HepG2 (cell line): ENCODE results near the gene GRIK2. TPM values are rescaled to one million over a fixed set of nuclear protein-coding genes. Genes with fewer than 3 reads are reported as not detected.

Source experiments
- ATAC-seq: fragments of 200-7000 bp; cut with Tn5 transposase; 3 replicates; pipeline ENCODE4 v1.9.1; 2020; ENCODE audit warnings: mild to moderate bottlenecking, moderate library complexity
- BruUV-seq: library from RNA; stranded (reverse); fragments of 400-500 nt; replicated peaks from 2 replicates; lab custom pipeline; 2021; lab: Mats Ljungman, UMichigan
- CTCF ChIA-PET: fragments of 300-600 bp; formaldehyde crosslinking; extraction: SDS; loops from one replicate; lab custom pipeline; 2021; ENCODE audit warnings: low total read pairs, inconsistent platforms, low intra/inter-chr PET ratio; lab: Yijun Ruan, JAX
- POLR2A ChIA-PET: fragments of 350-600 bp; sonication (Branson Sonifier 250); formaldehyde crosslinking; loops from one replicate; lab custom pipeline; 2020; ENCODE audit warnings: antibody characterized with exemption, inconsistent platforms; lab: Yijun Ruan, JAX
- DNase-seq: peaks from one replicate; pipeline ENCODE4 v3.0.0-alpha.2; 2015; ENCODE audit warnings: low spot score
- FAIRE-seq: peaks from 3 replicates; lab custom pipeline; 2011; peaks lifted over from hg19 to GRCh38; lab: Jason Lieb, UNC
- H2AFZ ChIP-seq: one replicate; pipeline ENCODE4 v1.6.1; 2011; ENCODE audit warnings: low read length, inconsistent platforms
- H3K27ac ChIP-seq: fragments of 300-600 bp; 3 replicates; pipeline ENCODE4 v1.8.0; 2011; ENCODE audit warnings: mixed run types, mild to moderate bottlenecking, mixed read lengths, low read length, inconsistent platforms; ENCODE audit not compliant: insufficient read depth; ENCODE audit errors: extremely low read length
- H3K27me3 ChIP-seq, 2 experiments: fragments of 200-600 bp in 1 of 2; 2 replicates in 1 of 2; 3 replicates in 1 of 2; pipeline versions ENCODE4 v1.6.0 to v1.8.0; 2011; ENCODE audit warnings: low read length in 2 of 2, mild to moderate bottlenecking in 2 of 2, moderate library complexity in 2 of 2, inconsistent platforms in 1 of 2; ENCODE audit not compliant: insufficient read depth in 2 of 2, control insufficient read depth in 1 of 2
- H3K36me3 ChIP-seq, 2 experiments: fragments of 200-600 bp in 1 of 2; replicated peaks in 1 of 2; 2 replicates in 1 of 2; 3 replicates in 1 of 2; pipeline versions ENCODE4 v1.5.1 to v1.8.0; 2011; ENCODE audit warnings: low read length in 2 of 2, inconsistent platforms in 1 of 2; ENCODE audit not compliant: insufficient read depth in 2 of 2, control insufficient read depth in 1 of 2
- H3K4me1 ChIP-seq: 2 replicates; pipeline ENCODE4 v1.5.1; 2012; ENCODE audit warnings: low read length, inconsistent platforms; ENCODE audit not compliant: insufficient read depth
- H3K4me2 ChIP-seq: 2 replicates; pipeline ENCODE4 v1.6.0; 2011; ENCODE audit warnings: low read depth, low read length, inconsistent platforms
- H3K4me3 ChIP-seq, 3 experiments: fragments of 200-600 bp in 1 of 3; sonication (generic), shearing (Covaris generic) in 1 of 3; replicated peaks in 1 of 3; 2 replicates each; pipeline ENCODE4 v1.5.1; 2011 to 2016; ENCODE audit warnings: low read length in 3 of 3, inconsistent platforms in 2 of 3, low read depth in 2 of 3, mild to moderate bottlenecking in 2 of 3, control low read depth in 1 of 3, mixed read lengths in 1 of 3; ENCODE audit not compliant: insufficient read depth in 1 of 3
- H3K79me2 ChIP-seq: one replicate; pipeline ENCODE4 v1.6.1; 2011; ENCODE audit warnings: low read length, inconsistent platforms; ENCODE audit not compliant: insufficient read depth
- H3K9ac ChIP-seq: 2 replicates; pipeline ENCODE4 v1.6.0; 2011; ENCODE audit warnings: mild to moderate bottlenecking, low read depth, low read length, inconsistent platforms; ENCODE audit not compliant: insufficient read depth
- H3K9me3 ChIP-seq: 2 replicates; pipeline ENCODE4 v1.5.1; 2012; ENCODE audit warnings: mild to moderate bottlenecking, low read length
- H4K20me1 ChIP-seq: 2 replicates; pipeline ENCODE4 v1.6.0; 2011; ENCODE audit warnings: inconsistent platforms, mild to moderate bottlenecking, low read length, moderate library complexity; ENCODE audit not compliant: insufficient read depth
- ATF6 ChIP-seq: sonication (generic); formaldehyde crosslinking; conservative IDR thresholded peaks from 2 replicates; pipeline ENCODE4 v1.4.0; 2020; ENCODE audit warnings: missing genetic modification reagents
- MIXL1 ChIP-seq: IDR thresholded peaks from 2 replicates; pipeline ENCODE4 v1.6.1; 2016
- MNT ChIP-seq: fragments of 450-650 bp; IDR thresholded peaks from 2 replicates; pipeline ENCODE4 v1.6.1; 2016
- NR2F1 ChIP-seq, 2 experiments: fragments of 450-650 bp in 1 of 2; formaldehyde crosslinking in 1 of 2; IDR thresholded peaks; 2 replicates each; pipeline versions ENCODE4 v1.5.0 to v1.6.1; 2016 to 2020; ENCODE audit warnings: mild to moderate bottlenecking in 1 of 2, missing compliant biosample characterization in 1 of 2, missing genetic modification reagents in 1 of 2, moderate library complexity in 1 of 2
- TEAD2 ChIP-seq: sonication (generic); formaldehyde crosslinking; IDR thresholded peaks from 2 replicates; pipeline ENCODE4 v1.9.0; 2021; ENCODE audit warnings: missing genetic modification reagents
- THAP11 ChIP-seq: IDR thresholded peaks from 2 replicates; pipeline ENCODE4 v1.6.1; 2016; ENCODE audit warnings: missing biosample characterization, missing genetic modification reagents
- ZNF143 ChIP-seq: sonication (generic); formaldehyde crosslinking; IDR thresholded peaks from 2 replicates; pipeline ENCODE4 v1.4.0; 2020; ENCODE audit warnings: missing genetic modification reagents
- ZNF282 ChIP-seq: fragments of 450-650 bp; IDR thresholded peaks from 2 replicates; pipeline ENCODE4 v1.6.1; 2018; ENCODE audit not compliant: partially characterized antibody
- ZNF317 ChIP-seq: sonication (generic); formaldehyde crosslinking; IDR thresholded peaks from 2 replicates; pipeline ENCODE4 v1.5.0; 2020; ENCODE audit warnings: mild to moderate bottlenecking, missing genetic modification reagents
- ZNF343 ChIP-seq: sonication (generic); formaldehyde crosslinking; IDR thresholded peaks from 2 replicates; pipeline ENCODE4 v1.4.0; 2020; ENCODE audit warnings: mild to moderate bottlenecking, missing genetic modification reagents
- ZNF615 ChIP-seq: sonication (generic); formaldehyde crosslinking; IDR thresholded peaks from 2 replicates; pipeline ENCODE4 v1.5.0; 2020; ENCODE audit warnings: mild to moderate bottlenecking, missing genetic modification reagents, borderline replicate concordance
- ZSCAN21 ChIP-seq: sonication (generic); formaldehyde crosslinking; IDR thresholded peaks from 2 replicates; pipeline ENCODE4 v1.8.0; 2022; ENCODE audit warnings: mild to moderate bottlenecking, missing genetic modification reagents, moderate library complexity, borderline replicate concordance
- WGBS: methylation state at CpG from one replicate; pipeline ENCODE4 v1.1.6; 2017; ENCODE audit warnings: low lambda C conversion rate; 5-methylcytosine and 5-hydroxymethylcytosine counted together
- in situ Hi-C: cut with HindIII; loops from 2 replicates; pipeline ENCODE4 v1.10.0; 2017; ENCODE audit warnings: low pct_unique_long_range_greater_than_20kb; ENCODE audit not compliant: extremely low pct_ligation_motif_present
- intact Hi-C: fragments of 100-400 bp; cut with micrococcal nuclease; formaldehyde crosslinking; loops from one replicate; pipeline ENCODE4 v1.10.0; 2022; ENCODE audit not compliant: unreplicated experiment
- polyA plus RNA-seq, 8 experiments: library from polyadenylated mRNA; depleted of rRNA in 3 of 8; stranded (reverse) in 7 of 8; unstranded in 1 of 8; fragments of >200 nt; fragmentation: Illumina TruSeq in 4 of 8; extraction: Trizol in 4 of 8; gene quantifications; 2 replicates each; pipeline versions ENCODE4 v1.2.1 to v1.2.3, GENCODE V29; 2011 to 2016; ENCODE audit warnings: low read depth in 4 of 8, missing spikeins in 1 of 8, mixed read lengths in 1 of 8; ENCODE audit not compliant: insufficient read depth in 1 of 8
- total RNA-seq, 5 experiments: library from RNA; depleted of rRNA; stranded (reverse); fragments of >200 nt; fragmentation: Illumina TruSeq; extraction: Trizol; gene quantifications; 2 replicates each; pipeline ENCODE4 v1.2.3, GENCODE V29; 2016; ENCODE audit warnings: low read depth in 1 of 5
- TF ChIP-seq, protein P1 (sequence below): sonication (generic); formaldehyde crosslinking; IDR thresholded peaks from 2 replicates; pipeline ENCODE4 v1.4.0; 2020; ENCODE audit warnings: missing genetic modification reagents, borderline replicate concordance
- TF ChIP-seq, protein P2 (sequence below): IDR thresholded peaks from 2 replicates; pipeline ENCODE4 v1.6.1; 2016; ENCODE audit warnings: low read depth

The GRIK2 gene
- total and polyA plus RNA-seq, 2 of the 13 experiments (the other 11 are each of a cell fraction or from before 2014, with no cell fraction given), result not detected

GRCh38 chr6:101527467-101527866 is 134.0 kb downstream of the GRIK2 start:
- no TSS peak for BruUV-seq
- no peaks in the 10 kb centered on the region for H3K36me3 ChIP-seq
- no peak overlapping the region for H2AFZ ChIP-seq
- 31% methylated on average over 3 of the region's 3 CpGs for WGBS
- no peak overlapping the region for H3K4me2 ChIP-seq
- CTCF ChIA-PET, result no interaction called here
- no peaks in the 10 kb centered on the region for H3K79me2 ChIP-seq
- POLR2A ChIA-PET, result no interaction called here
- TF ChIP-seq ZSCAN21 (CRISPR knock-in tag) (no peak), THAP11 (CRISPR knock-in tag) (no peak), TEAD2 (CRISPR knock-in tag) (no peak), MNT (no peak), MIXL1 (CRISPR knock-in tag) (no peak), ZNF282 (no peak)
- intact Hi-C loops, result no loop called here
- in situ Hi-C loops, result no loop called here
- FAIRE-seq, result no peak
- no peak overlapping the region for H3K27ac ChIP-seq
- no peak overlapping the region for H3K9ac ChIP-seq
- ATAC-seq, result no peak
- H4K20me1 ChIP-seq, result no peaks in the 10 kb centered on the region
- no peaks in the 10 kb centered on the region for H3K27me3 ChIP-seq
- H3K9me3 ChIP-seq, result no peaks in the 10 kb centered on the region
- no peak for DNase-seq
- H3K4me3 ChIP-seq, result no peak overlapping the region
- no peaks in the 10 kb centered on the region for H3K4me1 ChIP-seq

GRCh38 chr6:101528801-101529200 is 135.3 kb downstream of the GRIK2 start:
- Histone ChIP-seq H3K36me3 (no peaks in the 10 kb centered on the region), H3K9ac (no peak overlapping the region), H3K9me3 (no peaks in the 10 kb centered on the region), H3K27ac (no peak overlapping the region), H3K4me2 (no peak overlapping the region), H3K79me2 (no peaks in the 10 kb centered on the region), H4K20me1 (no peaks in the 10 kb centered on the region), H3K4me1 (no peaks in the 10 kb centered on the region), H3K4me3 (no peak overlapping the region), H3K27me3 (no peaks in the 10 kb centered on the region), H2AFZ (no peak overlapping the region)
- CTCF ChIA-PET, result no interaction called here
- POLR2A ChIA-PET, result no interaction called here
- FAIRE-seq (no peak), DNase-seq (no peak), ATAC-seq (no peak)
- no TSS peak for BruUV-seq
- in situ Hi-C loops (no loop called here), intact Hi-C loops (no loop called here)
- TF ChIP-seq ZNF317 (no peak), NR2F1 (CRISPR knock-in tag; IDR thresholded peaks at IDR 0.05) (no peak), ZNF143 (CRISPR knock-in tag) (no peak), ZNF615 (CRISPR knock-in tag) (no peak), ATF6 (CRISPR knock-in tag) (no peak), ZNF343 (CRISPR knock-in tag) (no peak)
- TF ChIP-seq, protein P1, sequence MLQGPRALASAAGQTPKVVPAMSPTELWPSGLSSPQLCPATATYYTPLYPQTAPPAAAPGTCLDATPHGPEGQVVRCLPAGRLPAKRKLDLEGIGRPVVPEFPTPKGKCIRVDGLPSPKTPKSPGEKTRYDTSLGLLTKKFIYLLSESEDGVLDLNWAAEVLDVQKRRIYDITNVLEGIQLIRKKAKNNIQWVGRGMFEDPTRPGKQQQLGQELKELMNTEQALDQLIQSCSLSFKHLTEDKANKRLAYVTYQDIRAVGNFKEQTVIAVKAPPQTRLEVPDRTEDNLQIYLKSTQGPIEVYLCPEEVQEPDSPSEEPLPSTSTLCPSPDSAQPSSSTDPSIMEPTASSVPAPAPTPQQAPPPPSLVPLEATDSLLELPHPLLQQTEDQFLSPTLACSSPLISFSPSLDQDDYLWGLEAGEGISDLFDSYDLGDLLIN (CRISPR knock-in tag), result no peak
- TF ChIP-seq, protein P2, sequence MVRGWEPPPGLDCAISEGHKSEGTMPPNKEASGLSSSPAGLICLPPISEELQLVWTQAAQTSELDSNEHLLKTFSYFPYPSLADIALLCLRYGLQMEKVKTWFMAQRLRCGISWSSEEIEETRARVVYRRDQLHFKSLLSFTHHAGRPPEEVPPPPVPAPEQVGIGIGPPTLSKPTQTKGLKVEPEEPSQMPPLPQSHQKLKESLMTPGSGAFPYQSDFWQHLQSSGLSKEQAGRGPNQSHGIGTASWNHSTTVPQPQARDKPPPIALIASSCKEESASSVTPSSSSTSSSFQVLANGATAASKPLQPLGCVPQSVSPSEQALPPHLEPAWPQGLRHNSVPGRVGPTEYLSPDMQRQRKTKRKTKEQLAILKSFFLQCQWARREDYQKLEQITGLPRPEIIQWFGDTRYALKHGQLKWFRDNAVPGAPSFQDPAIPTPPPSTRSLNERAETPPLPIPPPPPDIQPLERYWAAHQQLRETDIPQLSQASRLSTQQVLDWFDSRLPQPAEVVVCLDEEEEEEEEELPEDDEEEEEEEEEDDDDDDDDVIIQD (CRISPR knock-in tag), result no peak
